HFF-Myc (cell line): ENCODE data around the gene PGLYRP3.

Experiments
- DNase-seq: peaks from one replicate; pipeline ENCODE4 v3.0.0-alpha.2; 2011; ENCODE audit warnings: low read depth; ENCODE audit errors: extremely low read depth
- H3K4me3 ChIP-seq: replicated peaks from 2 replicates; pipeline ENCODE4 v1.5.1; 2011; ENCODE audit warnings: low read depth, mild to moderate bottlenecking, control low read depth, low read length
- TF ChIP-seq, protein P1 (sequence below): IDR thresholded peaks from 2 replicates; pipeline ENCODE4 v1.5.1; 2012; ENCODE audit warnings: mild to moderate bottlenecking, low read depth, low read length, control low read depth; ENCODE audit errors: missing control alignments

PGLYRP3 gene

GRCh38 chr1:153341431-153341934 lies 28.7 kb upstream of the PGLYRP3 start:
- TF ChIP-seq, protein P1, sequence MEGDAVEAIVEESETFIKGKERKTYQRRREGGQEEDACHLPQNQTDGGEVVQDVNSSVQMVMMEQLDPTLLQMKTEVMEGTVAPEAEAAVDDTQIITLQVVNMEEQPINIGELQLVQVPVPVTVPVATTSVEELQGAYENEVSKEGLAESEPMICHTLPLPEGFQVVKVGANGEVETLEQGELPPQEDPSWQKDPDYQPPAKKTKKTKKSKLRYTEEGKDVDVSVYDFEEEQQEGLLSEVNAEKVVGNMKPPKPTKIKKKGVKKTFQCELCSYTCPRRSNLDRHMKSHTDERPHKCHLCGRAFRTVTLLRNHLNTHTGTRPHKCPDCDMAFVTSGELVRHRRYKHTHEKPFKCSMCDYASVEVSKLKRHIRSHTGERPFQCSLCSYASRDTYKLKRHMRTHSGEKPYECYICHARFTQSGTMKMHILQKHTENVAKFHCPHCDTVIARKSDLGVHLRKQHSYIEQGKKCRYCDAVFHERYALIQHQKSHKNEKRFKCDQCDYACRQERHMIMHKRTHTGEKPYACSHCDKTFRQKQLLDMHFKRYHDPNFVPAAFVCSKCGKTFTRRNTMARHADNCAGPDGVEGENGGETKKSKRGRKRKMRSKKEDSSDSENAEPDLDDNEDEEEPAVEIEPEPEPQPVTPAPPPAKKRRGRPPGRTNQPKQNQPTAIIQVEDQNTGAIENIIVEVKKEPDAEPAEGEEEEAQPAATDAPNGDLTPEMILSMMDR, result no peak
- DNase-seq, result no peak
- no peak overlapping the region for H3K4me3 ChIP-seq

DNA sequence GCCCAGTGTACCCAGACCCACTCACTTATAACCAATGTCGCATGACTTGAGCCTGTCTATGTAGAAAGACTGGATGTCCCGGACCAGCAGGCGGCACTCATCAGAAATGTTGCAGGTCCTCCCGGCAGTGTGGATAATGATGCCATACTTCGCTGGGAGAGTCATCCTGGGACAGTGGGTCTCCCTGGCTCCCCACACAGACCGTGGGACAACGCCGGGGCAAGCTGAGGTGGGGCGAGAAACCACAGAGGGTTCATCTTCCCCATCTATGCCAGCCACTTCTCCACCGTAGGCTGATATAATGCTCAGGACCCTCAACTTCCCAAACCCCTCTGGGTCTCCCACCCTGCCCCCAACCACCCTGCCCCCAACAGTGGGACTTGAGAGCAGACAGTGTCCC lies 27.6 kb upstream of the PGLYRP3 start:
- DNase-seq, result no peak
- TF ChIP-seq, protein P1, result no peak
- H3K4me3 ChIP-seq, result no peak overlapping the region

GRCh38 chr1:153339802-153340201 lies 27.1 kb upstream of the PGLYRP3 start:
- H3K4me3 ChIP-seq, result no peak overlapping the region
- TF ChIP-seq, protein P1, result no peak
- no peak for DNase-seq

GRCh38 chr1:153337980-153338853 lies 25.5 kb upstream of the PGLYRP3 start:
- no peak for DNase-seq
- TF ChIP-seq, protein P1, result no peak
- H3K4me3 ChIP-seq, result no peak overlapping the region

GRCh38 chr1:153336650-153337049 lies 23.9 kb upstream of the PGLYRP3 start:
- TF ChIP-seq, protein P1, result no peak
- DNase-seq, result no peak
- no peak overlapping the region for H3K4me3 ChIP-seq

DNA sequence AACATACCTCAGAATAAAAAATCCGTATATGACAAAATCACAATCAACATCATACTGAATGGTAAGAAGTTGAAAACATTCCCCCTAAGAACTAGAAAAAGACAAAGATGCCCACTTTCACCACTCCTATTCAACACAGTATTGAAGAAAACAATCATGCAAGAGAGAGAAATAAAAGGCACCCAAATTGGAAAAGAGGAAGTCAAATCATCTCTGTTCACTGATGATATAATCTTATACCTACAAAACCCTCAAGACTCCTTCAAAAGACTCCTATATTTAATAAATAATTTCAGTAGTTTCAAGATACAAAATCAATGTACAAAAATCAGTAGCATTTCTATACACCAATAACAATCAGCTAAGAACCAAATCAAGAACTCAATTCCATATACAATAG lies 21.1 kb upstream of the PGLYRP3 start:
- TF ChIP-seq, protein P1, result no peak
- no peak for DNase-seq
- no peak overlapping the region for H3K4me3 ChIP-seq
